ENCODE measurements around the gene FAM120AOS. TPM values are rescaled to one million over a fixed set of nuclear protein-coding genes. Genes with fewer than 3 reads are reported as not detected.

FAM120AOS gene
- polyA plus RNA-seq, 1 experiment = 34.3 TPM

GRCh38 chr9:93427655-93428379, 25.6 kb downstream of the FAM120AOS start:
- DNase-seq (ENCODE audit: low read depth) = no peak
- H3K4me3 ChIP-seq (ENCODE audit: low read depth, low read length) = no peak overlapping the region
- TF ChIP-seq CTCF (IDR thresholded peaks at IDR 0.05; ENCODE audit: insufficient read depth, low read depth, low read length) = no peak
- CTCF ChIA-PET = no interaction called here
- POLR2A ChIA-PET = no interaction called here
- H3K27me3 ChIP-seq (ENCODE audit: control insufficient read depth, insufficient read depth, low read length) = no peaks in the 10 kb centered on the region; the same call in 1 of the 2 replicates
- no peaks in the 10 kb centered on the region for H3K36me3 ChIP-seq (ENCODE audit: control insufficient read depth, insufficient read depth, low read length)

- no peak for DNase-seq (ENCODE audit: low read depth)
- Histone ChIP-seq H3K4me3 (ENCODE audit: low read depth, low read length) (no peak overlapping the region), H3K36me3 (ENCODE audit: control insufficient read depth, insufficient read depth, low read length) (no peaks in the 10 kb centered on the region), H3K27me3 (ENCODE audit: control insufficient read depth, insufficient read depth, low read length) (no peaks in the 10 kb centered on the region)
- ChIA-PET CTCF (no interaction called here), POLR2A (no interaction called here)
- TF ChIP-seq CTCF (IDR thresholded peaks at IDR 0.05; ENCODE audit: insufficient read depth, low read depth, low read length) = no peak
Measured at GRCh38 chr9:93422977-93423616, 30.3 kb downstream of the FAM120AOS start.

- DNase-seq (ENCODE audit: low read depth) = no peak
- Histone ChIP-seq H3K4me3 (ENCODE audit: low read depth, low read length) (no peak overlapping the region), H3K27me3 (ENCODE audit: control insufficient read depth, insufficient read depth, low read length) (no peaks in the 10 kb centered on the region), H3K36me3 (ENCODE audit: control insufficient read depth, insufficient read depth, low read length) (no peaks in the 10 kb centered on the region)
- ChIA-PET CTCF (no interaction called here), POLR2A (no interaction called here)
- TF ChIP-seq CTCF (IDR thresholded peaks at IDR 0.05; ENCODE audit: insufficient read depth, low read depth, low read length) = no peak
Measured at GRCh38 chr9:93419023-93419422, 34.4 kb downstream of the FAM120AOS start.

- no peak for TF ChIP-seq CTCF (IDR thresholded peaks at IDR 0.05; ENCODE audit: insufficient read depth, low read depth, low read length)
- ChIA-PET CTCF (no interaction called here), POLR2A (no interaction called here)
- DNase-seq (ENCODE audit: low read depth) = no peak
- H3K36me3 ChIP-seq (ENCODE audit: control insufficient read depth, insufficient read depth, low read length) = no peaks in the 10 kb centered on the region
- H3K4me3 ChIP-seq (ENCODE audit: low read depth, low read length) = no peak overlapping the region
- H3K27me3 ChIP-seq (ENCODE audit: control insufficient read depth, insufficient read depth, low read length) = no peaks in the 10 kb centered on the region
Measured at GRCh38 chr9:93417538-93417937, 35.8 kb downstream of the FAM120AOS start.

GRCh38 chr9:93416530-93417235, 36.7 kb downstream of the FAM120AOS start:
- Histone ChIP-seq H3K27me3 (ENCODE audit: control insufficient read depth, insufficient read depth, low read length) (no peaks in the 10 kb centered on the region), H3K4me3 (ENCODE audit: low read depth, low read length) (no peak overlapping the region), H3K36me3 (ENCODE audit: control insufficient read depth, insufficient read depth, low read length) (no peaks in the 10 kb centered on the region)
- ChIA-PET POLR2A (no interaction called here), CTCF (no interaction called here)
- TF ChIP-seq CTCF (IDR thresholded peaks at IDR 0.05; ENCODE audit: insufficient read depth, low read depth, low read length) = no peak
- no peak for DNase-seq (ENCODE audit: low read depth)
